ENCODE data around the gene IMMP2L. TPM values are rescaled to one million over a fixed set of nuclear protein-coding genes. Genes with fewer than 3 reads are reported as not detected.
A peak's percentile ranks its signal among the peaks of the same experiment; 100 is the strongest.

IMMP2L gene
- total and polyA plus RNA-seq, 2 of the 8 experiments (the other 6 are each of a cell fraction or from before 2014, with no cell fraction given) = 2.3 to 10.1 TPM

GRCh38 chr7:110871856-110872255, 690.4 kb downstream of the IMMP2L start:
- WGBS, 2 experiments (ENCODE audit: extremely low coverage in 1 of 2, insufficient coverage in 1 of 2, insufficient read length in 1 of 2, insufficient replicate concordance in 2 of 2, low coverage in 1 of 2, low lambda C conversion rate in 2 of 2, missing lambda C conversion rate in 1 of 2) = 43% methylated on average over 1 of the region's 1 CpG; no CpG with 5 or more reads in 1 of the 2 experiments
- peaks cover 0 to 4% (median 3%) of the 10 kb centered on the region in 4 experiments; a peak in 2 of 7 replicates for H3K4me1 ChIP-seq (replicated peaks in 1 of 4; ENCODE audit: control insufficient read depth in 3 of 4, insufficient read depth in 4 of 4, low read length in 3 of 4)
- DNase-seq (ENCODE audit: low read depth in 1 of 2, low spot score in 2 of 2) (no peak), FAIRE-seq (no peak)
- H2BK20ac ChIP-seq (ENCODE audit: low read length) = no peak overlapping the region
- no peak overlapping the region for H2AFZ ChIP-seq (ENCODE audit: low read length)
- no peak overlapping the region for H3K4ac ChIP-seq (replicated peaks; ENCODE audit: insufficient read length, low read depth, low read length)
- H3K4me2 ChIP-seq (ENCODE audit: insufficient read depth in 1 of 2, low read depth in 2 of 2, low read length in 2 of 2) = peak overlapping the region in 1 of 2 experiments; percentile 13; a peak in 1 of 4 replicates
- no peak overlapping the region for H2BK120ac ChIP-seq (replicated peaks; ENCODE audit: low read depth, low read length)
- no peaks in the 10 kb centered on the region for H4K20me1 ChIP-seq (replicated peaks in 1 of 2; ENCODE audit: control insufficient read depth in 1 of 2, insufficient read depth in 2 of 2, low read length in 2 of 2)
- no peak overlapping the region for H4K8ac ChIP-seq (ENCODE audit: extremely low read depth, insufficient read depth, low read length)
- ChIA-PET POLR2A (ENCODE audit: partially characterized antibody) (no interaction called here), CTCF (ENCODE audit: partially characterized antibody) (interaction anchor here (0.8 to 1.0 kb wide), 2 partner anchors 18 to 280 kb away, joined by 3 read pairs; no protein-coding TSS in a partner anchor)
- no peak overlapping the region; a peak in 1 of 8 replicates for H3K4me3 ChIP-seq (ENCODE audit: extremely low read depth in 1 of 4, insufficient read depth in 2 of 4, low read depth in 3 of 4, low read length in 4 of 4)
- H3K36me3 ChIP-seq (ENCODE audit: control insufficient read depth in 2 of 4, insufficient read depth in 4 of 4, low read length in 3 of 4) = no peaks in the 10 kb centered on the region
- H4K5ac ChIP-seq (ENCODE audit: insufficient read length, low read depth, low read length) = no peak overlapping the region
- H2BK12ac ChIP-seq (ENCODE audit: low read depth, low read length) = no peak overlapping the region
- no peak overlapping the region for H3K9ac ChIP-seq (replicated peaks in 1 of 4; ENCODE audit: extremely low read depth in 1 of 4, low read depth in 3 of 4, low read length in 3 of 4)
- H4K91ac ChIP-seq (replicated peaks; ENCODE audit: insufficient read length, low read length) = no peak overlapping the region
- H3K9me3 ChIP-seq (ENCODE audit: insufficient read depth in 2 of 2, low read depth in 1 of 2, low read length in 1 of 2) = no peaks in the 10 kb centered on the region
- no peak overlapping the region for H3K56ac ChIP-seq (replicated peaks; ENCODE audit: insufficient read length, low read depth, low read length)
- H3K23ac ChIP-seq (ENCODE audit: insufficient read length) = no peak overlapping the region
- no peaks in the 10 kb centered on the region for H3K23me2 ChIP-seq (ENCODE audit: low read depth, low read length)
- H3K14ac ChIP-seq (ENCODE audit: insufficient read length) = no peak overlapping the region
- H3K79me2 ChIP-seq (ENCODE audit: control insufficient read depth in 1 of 2, insufficient read depth in 2 of 2, low read length in 2 of 2) = no peaks in the 10 kb centered on the region; a peak in 1 of 4 replicates
- no peak overlapping the region for H2BK15ac ChIP-seq (ENCODE audit: low read length)
- no peak overlapping the region for H3K27ac ChIP-seq (ENCODE audit: low read depth, low read length)
- H3K27me3 ChIP-seq (replicated peaks in 1 of 4; ENCODE audit: control insufficient read depth in 3 of 4, extremely low read depth in 1 of 4, insufficient read depth in 3 of 4, low read length in 3 of 4) = no peaks in the 10 kb centered on the region
- no peak overlapping the region for H2AK5ac ChIP-seq (ENCODE audit: low read depth, low read length)
- no peaks in the 10 kb centered on the region for H3K79me1 ChIP-seq (ENCODE audit: low read depth, low read length)
- H2BK5ac ChIP-seq (ENCODE audit: low read depth, low read length) = no peak overlapping the region
- H3K18ac ChIP-seq (ENCODE audit: extremely low read depth, low read length) = no peak overlapping the region
- TF ChIP-seq FOSL1 (IDR thresholded peaks at IDR 0.05; ENCODE audit: insufficient read depth, low read depth, low read length) (no peak), TBP (IDR thresholded peaks at IDR 0.05; ENCODE audit: low read depth, low read length) (no peak), SP2 (IDR thresholded peaks at IDR 0.05; ENCODE audit: low read length) (no peak), HDAC2 (IDR thresholded peaks at IDR 0.05; ENCODE audit: borderline replicate concordance in 1 of 2, low read depth in 2 of 2, low read length in 2 of 2) (no peak), CREB1 (IDR thresholded peaks at IDR 0.05) (no peak), POLR2AphosphoS5 (IDR thresholded peaks at IDR 0.05; ENCODE audit: low read depth, low read length) (no peak), KDM1A (IDR thresholded peaks at IDR 0.05; ENCODE audit: borderline replicate concordance, low read length) (no peak), SAP30 (IDR thresholded peaks at IDR 0.05; ENCODE audit: insufficient read depth, insufficient replicate concordance, low read length) (no peak), JUN (IDR thresholded peaks at IDR 0.05; ENCODE audit: low read depth, low read length) (no peak), SUZ12 (IDR thresholded peaks at IDR 0.05; ENCODE audit: low read length) (no peak), JUND (IDR thresholded peaks at IDR 0.05; ENCODE audit: low read length) (no peak), PHF8 (conservative IDR thresholded peaks at IDR 0.05; ENCODE audit: low read depth, low read length) (no peak)

Data from H1 (cell line).